ENCODE measurements around the gene SKAP1. TPM values are rescaled to one million over a fixed set of nuclear protein-coding genes. Genes with fewer than 3 reads are reported as not detected.
"Not testable (repeated sequence)": the region's sequence is repeated elsewhere in the genome, so short reads cannot be mapped to it uniquely, and the experiment has no call there.

SKAP1 gene
- polyA plus RNA-seq, 1 donor from 2014 or later: 11.5 TPM

DNA sequence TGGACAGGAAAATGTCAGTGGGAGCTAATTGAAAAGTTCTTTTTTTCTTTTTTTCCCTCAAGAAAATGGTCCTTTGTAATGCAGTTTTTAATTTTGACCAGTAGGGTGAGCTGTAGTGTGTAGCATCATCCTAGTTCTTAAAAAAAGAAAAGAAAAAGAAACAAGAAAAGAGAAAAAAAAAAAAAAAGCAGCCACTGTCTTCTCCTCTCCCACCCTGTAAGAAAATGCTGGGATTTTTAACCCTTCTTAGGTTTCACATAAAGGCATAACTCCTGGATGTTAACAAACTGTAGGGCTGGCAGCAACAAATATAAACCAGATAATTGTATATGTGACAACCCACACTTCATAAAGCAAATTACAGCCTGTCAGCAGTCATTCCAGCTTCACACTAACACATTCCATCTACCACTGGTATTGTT lies 78.1 kb downstream of the SKAP1 start:
- Mint-ChIP-seq H3K27ac (no peak overlapping the region), H3K4me1 (peaks cover 0 to 2% (median 0%) of the 10 kb centered on the region in 3 donors), H3K9me3 (peaks cover 0 to 2% (median 0%) of the 10 kb centered on the region in 3 donors), H3K4me3 (no peak overlapping the region), H3K27me3 (peaks cover 3% of the 10 kb centered on the region), H3K36me3 (no peaks in the 10 kb centered on the region)

DNA sequence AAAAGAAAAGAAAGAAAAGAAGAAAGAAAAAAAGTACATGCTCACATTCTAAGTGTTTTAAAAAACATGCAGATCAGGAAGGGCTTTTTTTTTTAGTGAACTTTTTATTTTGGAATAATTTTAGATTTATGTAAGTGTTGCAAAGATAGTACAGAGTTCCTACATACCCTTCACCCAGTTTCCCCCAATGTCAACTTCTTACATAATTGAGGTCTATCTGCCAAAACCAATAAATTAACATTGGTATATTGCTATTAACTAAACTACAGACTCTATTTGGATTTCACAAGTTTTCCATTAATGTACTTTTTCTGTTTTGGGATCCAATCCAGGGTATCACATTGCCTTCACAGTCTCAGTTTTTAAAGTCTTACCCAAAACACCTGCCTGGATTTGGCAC lies 81.7 kb downstream of the SKAP1 start:
- H3K27me3 Mint-ChIP-seq: peaks cover 3% of the 10 kb centered on the region
- H3K4me1 Mint-ChIP-seq: no peaks in the 10 kb centered on the region
- no peak overlapping the region for H3K27ac Mint-ChIP-seq
- no peak overlapping the region for H3K4me3 Mint-ChIP-seq
- no peaks in the 10 kb centered on the region for H3K36me3 Mint-ChIP-seq
- H3K9me3 Mint-ChIP-seq: peaks cover 0 to 2% (median 0%) of the 10 kb centered on the region in 3 donors

DNA sequence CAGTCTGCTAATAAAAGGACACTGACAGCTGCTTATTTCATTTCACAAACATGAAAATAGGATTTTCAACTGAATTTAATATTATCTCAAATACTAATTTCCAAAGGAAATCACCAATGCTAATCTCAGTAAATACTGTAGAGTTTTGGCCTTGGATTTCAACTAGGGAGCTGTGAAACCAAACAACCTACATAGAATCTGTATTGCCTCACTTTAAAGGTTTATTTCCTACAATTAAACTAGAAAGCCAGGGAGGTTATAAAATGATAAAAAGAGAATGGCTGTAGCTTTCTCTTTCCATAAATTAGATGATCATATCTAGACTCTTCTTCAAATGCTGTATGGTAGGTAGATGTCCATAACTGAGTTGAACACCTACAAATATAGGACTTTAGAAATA lies 82.8 kb downstream of the SKAP1 start:
- Mint-ChIP-seq H3K27ac (no peak overlapping the region), H3K27me3 (peaks cover 3% of the 10 kb centered on the region)

DNA sequence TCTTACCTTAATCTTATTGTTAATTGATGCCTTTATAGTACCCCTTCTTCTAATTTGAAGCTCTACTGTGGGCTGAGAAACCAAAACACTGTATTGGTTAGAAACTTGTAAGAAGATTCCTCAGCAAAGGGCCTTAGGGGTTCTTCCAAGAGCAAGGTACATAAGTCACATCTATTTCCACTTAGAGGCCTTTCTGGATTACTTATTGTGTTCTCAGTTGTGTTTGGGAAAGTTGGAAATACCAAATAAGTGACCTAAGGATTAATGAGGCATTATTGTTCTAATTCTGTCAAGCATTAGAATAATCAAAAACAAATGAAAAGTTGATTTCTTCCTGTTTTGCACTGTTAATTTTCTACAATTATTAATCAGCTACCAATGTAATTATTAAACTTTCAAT lies 85.8 kb downstream of the SKAP1 start:
- no peaks in the 10 kb centered on the region for H3K36me3 Mint-ChIP-seq
- H3K4me1 Mint-ChIP-seq: no peaks in the 10 kb centered on the region
- H3K9me3 Mint-ChIP-seq: peaks cover 0 to 2% (median 0%) of the 10 kb centered on the region in 3 donors
- no peak overlapping the region for H3K27ac Mint-ChIP-seq
- H3K27me3 Mint-ChIP-seq: peaks cover 3% of the 10 kb centered on the region
- no peak overlapping the region for H3K4me3 Mint-ChIP-seq

More for the DNA sequence above, 82.8 kb downstream of the SKAP1 start:
- Mint-ChIP-seq H3K36me3 (no peaks in the 10 kb centered on the region), H3K9me3 (peaks cover 0 to 2% (median 0%) of the 10 kb centered on the region in 3 donors), H3K4me1 (no peaks in the 10 kb centered on the region), H3K4me3 (no peak overlapping the region)

DNA sequence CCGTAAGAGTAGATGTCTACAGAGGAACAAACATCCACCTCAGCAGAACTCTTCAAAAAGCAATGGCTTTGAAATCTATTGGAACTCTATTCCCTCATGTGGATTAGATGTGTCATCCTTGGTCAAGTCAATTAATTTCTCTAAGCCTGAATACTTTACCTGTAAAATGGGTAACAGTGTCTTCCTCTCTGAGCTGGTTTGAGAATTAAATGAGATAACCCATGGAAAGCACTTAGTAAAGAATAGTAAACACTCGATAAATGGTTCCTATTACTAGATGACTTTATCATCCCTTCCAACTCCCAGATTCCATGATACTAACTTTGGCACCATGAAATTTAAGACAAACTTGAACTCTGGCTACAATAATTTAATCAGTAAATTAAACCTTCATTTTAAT lies 89.1 kb downstream of the SKAP1 start:
- H3K4me3 Mint-ChIP-seq: no peak overlapping the region
- no peak overlapping the region for H3K27ac Mint-ChIP-seq
- no peaks in the 10 kb centered on the region for H3K9me3 Mint-ChIP-seq
- peaks cover under 1% of the 10 kb centered on the region for H3K27me3 Mint-ChIP-seq
- no peaks in the 10 kb centered on the region for H3K4me1 Mint-ChIP-seq
- H3K36me3 Mint-ChIP-seq: no peaks in the 10 kb centered on the region

DNA sequence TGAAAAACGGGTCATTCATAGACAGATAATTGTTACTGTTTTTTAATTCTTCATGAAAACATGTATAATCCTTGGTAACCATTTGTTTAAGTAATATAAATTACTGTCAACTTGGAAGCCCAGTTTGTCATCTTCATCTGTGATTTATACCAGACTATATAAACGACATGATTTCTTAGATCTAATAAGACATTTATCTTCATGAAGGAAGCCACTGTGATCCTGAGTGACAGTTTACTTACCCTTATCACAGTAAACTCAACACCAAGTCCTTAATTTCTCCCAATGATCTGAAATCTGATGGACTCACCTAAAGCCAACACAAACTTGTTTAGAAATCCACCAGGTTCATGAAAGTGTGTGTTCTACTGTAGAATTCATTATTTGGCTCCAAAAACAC lies 91.3 kb downstream of the SKAP1 start:
- Mint-ChIP-seq H3K9me3 (no peaks in the 10 kb centered on the region), H3K36me3 (no peaks in the 10 kb centered on the region), H3K27ac (no peak overlapping the region), H3K4me3 (no peak overlapping the region), H3K27me3 (peaks cover 2% of the 10 kb centered on the region), H3K4me1 (no peaks in the 10 kb centered on the region)

DNA sequence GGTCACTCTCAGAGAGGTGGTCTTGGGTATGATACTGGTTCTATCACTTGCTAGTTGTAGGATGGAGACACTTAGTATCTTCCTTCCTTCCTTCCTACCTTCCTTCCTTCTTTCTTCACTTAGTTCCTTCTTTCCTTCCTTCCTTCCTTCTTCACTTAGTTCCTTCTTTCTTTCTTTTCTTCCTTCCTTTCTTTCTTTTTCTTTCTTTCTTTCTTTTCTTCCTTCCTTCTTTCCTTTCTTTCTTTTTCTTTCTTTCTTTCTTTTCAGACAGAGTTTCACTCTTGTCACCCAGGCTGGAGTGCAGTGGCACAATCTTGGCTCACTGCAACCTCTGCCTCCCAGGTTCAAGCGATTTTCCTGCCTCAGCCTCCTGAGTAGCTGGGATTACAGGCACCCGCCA lies 92.1 kb downstream of the SKAP1 start:
- not testable (repeated sequence) for H3K4me3 Mint-ChIP-seq, H3K4me1 Mint-ChIP-seq, H3K9me3 Mint-ChIP-seq, H3K27me3 Mint-ChIP-seq, H3K36me3 Mint-ChIP-seq, H3K27ac Mint-ChIP-seq

DNA sequence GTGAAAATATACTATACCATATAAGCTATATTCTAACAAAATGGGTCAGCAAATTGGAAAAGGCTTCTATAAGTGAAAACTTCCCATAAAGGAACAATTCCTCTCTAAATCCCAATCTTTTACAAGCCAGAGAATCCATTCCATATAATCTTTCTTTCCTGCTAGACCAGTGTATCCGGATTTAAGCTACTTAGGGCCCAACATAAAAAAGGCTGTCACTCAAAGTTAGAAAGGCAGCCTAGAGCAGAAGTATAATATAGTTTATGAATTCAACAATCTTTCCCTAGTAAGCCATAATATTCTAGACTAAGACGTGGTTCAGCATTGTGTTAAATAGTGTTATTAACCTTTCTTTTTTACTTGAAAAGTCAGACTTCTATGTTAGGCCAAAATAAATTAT lies 93.0 kb downstream of the SKAP1 start:
- H3K36me3 Mint-ChIP-seq: no peaks in the 10 kb centered on the region
- H3K4me3 Mint-ChIP-seq: no peak overlapping the region
- no peaks in the 10 kb centered on the region for H3K4me1 Mint-ChIP-seq
- H3K27ac Mint-ChIP-seq: no peak overlapping the region
- peaks cover 2% of the 10 kb centered on the region for H3K27me3 Mint-ChIP-seq
- H3K9me3 Mint-ChIP-seq: no peaks in the 10 kb centered on the region

DNA sequence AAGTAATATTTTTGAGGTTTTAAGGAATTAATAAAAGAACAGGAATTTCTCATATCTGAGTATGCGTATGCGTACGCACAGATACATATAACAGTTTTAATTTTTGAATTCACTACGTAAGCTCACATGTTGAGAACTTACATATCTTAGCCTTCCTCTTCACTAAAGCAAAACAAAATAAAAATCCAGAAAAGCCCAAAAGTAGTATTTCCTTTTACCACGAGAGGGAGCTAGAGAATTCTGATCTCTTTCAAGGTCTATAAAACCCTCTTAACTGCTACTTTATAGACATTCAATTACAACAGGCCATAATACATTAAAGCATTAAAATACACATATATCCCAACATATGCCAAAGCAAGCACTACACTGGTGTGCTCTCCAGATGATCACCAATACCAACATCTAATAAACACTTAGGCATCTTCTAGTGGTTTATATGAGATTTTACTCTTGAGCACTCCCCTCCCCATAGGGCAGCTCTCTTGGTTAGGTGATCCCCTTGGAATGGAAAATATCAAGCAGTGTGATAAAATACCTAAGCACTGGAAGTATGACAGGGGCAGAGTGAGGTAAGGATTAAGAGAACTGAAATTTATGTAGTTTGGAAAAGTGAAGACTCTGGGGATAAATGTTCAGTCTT lies 94.0 kb downstream of the SKAP1 start:
- Mint-ChIP-seq H3K4me1 (no peaks in the 10 kb centered on the region), H3K27ac (no peak overlapping the region)

DNA sequence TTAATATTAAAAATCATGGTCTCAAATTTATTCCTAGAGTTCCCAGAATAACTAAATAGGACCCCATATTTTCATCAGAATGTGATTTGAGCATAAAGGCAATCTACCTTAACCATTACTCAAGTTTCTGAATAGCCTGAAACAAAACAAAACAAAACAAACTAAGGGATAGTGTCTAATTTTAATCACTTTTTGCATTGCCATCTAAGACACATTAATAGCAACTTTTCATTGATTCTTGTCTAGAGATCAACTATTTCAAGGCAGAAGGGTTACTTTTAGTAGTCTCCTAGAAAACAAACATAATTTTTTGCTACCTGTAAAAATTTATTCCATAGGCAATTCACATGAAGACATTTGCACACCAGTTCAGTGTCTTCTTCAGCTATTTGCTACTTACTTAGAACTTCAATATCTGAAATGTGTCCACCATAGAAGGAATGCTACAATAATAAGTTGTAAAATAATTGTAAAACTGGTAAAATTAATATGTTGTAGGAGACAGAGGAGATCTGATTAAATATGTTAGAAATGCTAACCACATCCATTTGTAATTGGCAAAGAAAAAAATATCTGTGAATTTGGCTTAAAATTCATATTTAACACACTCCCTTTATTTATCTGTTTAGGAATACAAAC lies 94.7 kb downstream of the SKAP1 start:
- Mint-ChIP-seq H3K36me3 (no peaks in the 10 kb centered on the region), H3K27me3 (peaks cover 2% of the 10 kb centered on the region), H3K4me1 (no peaks in the 10 kb centered on the region), H3K27ac (no peak overlapping the region), H3K4me3 (no peak overlapping the region), H3K9me3 (no peaks in the 10 kb centered on the region)

More for the DNA sequence above, 94.0 kb downstream of the SKAP1 start:
- Mint-ChIP-seq H3K36me3 (no peaks in the 10 kb centered on the region), H3K27me3 (peaks cover 2% of the 10 kb centered on the region), H3K4me3 (no peak overlapping the region), H3K9me3 (no peaks in the 10 kb centered on the region)

DNA sequence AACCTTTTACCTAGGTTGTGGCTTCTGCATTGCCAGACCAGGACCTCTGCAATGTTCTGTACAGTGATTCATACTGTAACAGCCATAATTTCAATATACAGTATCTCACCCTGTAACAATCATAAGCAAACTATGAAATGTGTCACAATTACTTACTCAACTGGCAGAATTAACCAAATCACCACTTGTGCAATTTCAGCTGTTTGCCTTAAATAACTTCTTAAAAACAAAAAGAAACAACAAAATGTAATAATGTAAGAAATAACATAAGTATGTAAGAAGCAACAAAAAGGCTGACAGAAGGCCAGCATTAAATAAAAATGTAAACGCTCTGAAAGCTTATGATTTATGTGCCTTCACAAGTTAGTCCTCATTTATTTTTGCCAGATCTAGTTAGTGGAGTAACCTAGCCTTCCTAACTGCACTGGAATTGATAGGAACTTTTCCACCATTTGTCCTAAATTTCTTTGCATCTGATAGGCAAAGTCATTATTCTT lies 96.9 kb downstream of the SKAP1 start:
- Mint-ChIP-seq H3K4me3 (no peak overlapping the region), H3K27me3 (peaks cover 3% of the 10 kb centered on the region), H3K9me3 (no peaks in the 10 kb centered on the region), H3K4me1 (no peaks in the 10 kb centered on the region), H3K36me3 (no peaks in the 10 kb centered on the region), H3K27ac (no peak overlapping the region)

DNA sequence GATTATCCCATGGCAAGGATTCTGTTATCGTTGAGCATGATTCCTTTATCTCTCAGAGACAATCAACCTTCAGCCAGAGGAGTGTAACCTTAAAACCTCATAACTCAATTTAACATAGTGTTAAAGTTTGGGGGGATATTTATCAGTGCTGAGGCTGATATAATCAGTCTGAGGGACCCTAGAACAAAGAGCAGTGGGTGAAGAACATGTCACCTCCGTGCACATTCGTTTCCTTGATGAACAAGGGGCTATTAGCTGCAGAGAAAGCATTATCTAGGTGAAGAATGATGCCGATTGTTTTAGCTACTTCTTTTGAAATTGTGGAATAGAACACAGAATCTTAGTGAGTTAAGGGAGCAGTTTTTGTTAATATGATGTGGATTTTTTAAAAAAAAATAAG lies 99.1 kb downstream of the SKAP1 start:
- Mint-ChIP-seq H3K9me3 (no peaks in the 10 kb centered on the region), H3K4me3 (no peak overlapping the region), H3K27me3 (peaks cover 3% of the 10 kb centered on the region), H3K36me3 (no peaks in the 10 kb centered on the region), H3K27ac (no peak overlapping the region), H3K4me1 (no peaks in the 10 kb centered on the region)

DNA sequence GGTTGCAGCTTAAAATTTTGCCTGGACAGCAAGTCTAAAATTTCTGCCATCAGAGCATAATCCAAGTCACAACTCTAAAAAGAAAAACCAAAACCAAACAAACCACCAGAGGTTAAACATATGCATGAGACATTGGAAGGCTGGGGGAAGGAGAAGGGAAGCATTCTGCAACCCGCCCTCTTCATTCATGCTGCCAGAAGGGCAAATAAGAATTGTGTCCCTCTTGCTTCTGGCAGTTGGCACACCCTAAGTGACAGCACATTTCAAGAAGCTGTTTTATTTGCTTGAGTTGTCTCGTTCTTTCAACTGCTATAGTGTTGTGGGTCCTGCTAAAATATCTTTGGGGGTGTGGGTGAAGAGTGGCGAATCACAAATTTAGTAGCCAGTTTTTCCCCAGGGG lies 99.6 kb downstream of the SKAP1 start:
- no peak overlapping the region for H3K27ac Mint-ChIP-seq
- peaks cover 2% of the 10 kb centered on the region for H3K27me3 Mint-ChIP-seq
- no peaks in the 10 kb centered on the region for H3K36me3 Mint-ChIP-seq
- no peak overlapping the region for H3K4me3 Mint-ChIP-seq
- H3K9me3 Mint-ChIP-seq: no peaks in the 10 kb centered on the region
- no peaks in the 10 kb centered on the region for H3K4me1 Mint-ChIP-seq

DNA sequence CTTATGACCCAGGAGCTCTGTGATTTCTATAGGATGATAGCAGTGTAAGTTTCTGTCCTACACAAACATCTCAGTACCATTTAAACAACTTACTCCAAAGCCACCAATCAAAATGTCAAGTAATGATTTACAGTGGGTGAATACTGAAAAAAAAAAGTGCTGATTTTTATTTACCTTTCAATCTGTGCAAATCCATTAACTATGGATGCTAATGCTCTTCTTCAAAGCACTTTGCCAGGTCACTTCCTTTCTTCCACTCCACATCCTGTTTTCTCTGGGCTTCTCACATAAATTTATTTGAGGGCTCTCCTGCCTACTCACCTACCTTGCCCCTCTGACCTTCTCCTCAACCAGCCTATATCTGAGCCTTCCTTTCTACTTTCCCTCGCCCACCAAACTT lies 101.6 kb downstream of the SKAP1 start:
- H3K27ac Mint-ChIP-seq: no peak overlapping the region
- H3K4me1 Mint-ChIP-seq: no peaks in the 10 kb centered on the region
- no peaks in the 10 kb centered on the region for H3K9me3 Mint-ChIP-seq
- no peaks in the 10 kb centered on the region for H3K36me3 Mint-ChIP-seq
- H3K4me3 Mint-ChIP-seq: no peak overlapping the region
- H3K27me3 Mint-ChIP-seq: peaks cover 2% of the 10 kb centered on the region

DNA sequence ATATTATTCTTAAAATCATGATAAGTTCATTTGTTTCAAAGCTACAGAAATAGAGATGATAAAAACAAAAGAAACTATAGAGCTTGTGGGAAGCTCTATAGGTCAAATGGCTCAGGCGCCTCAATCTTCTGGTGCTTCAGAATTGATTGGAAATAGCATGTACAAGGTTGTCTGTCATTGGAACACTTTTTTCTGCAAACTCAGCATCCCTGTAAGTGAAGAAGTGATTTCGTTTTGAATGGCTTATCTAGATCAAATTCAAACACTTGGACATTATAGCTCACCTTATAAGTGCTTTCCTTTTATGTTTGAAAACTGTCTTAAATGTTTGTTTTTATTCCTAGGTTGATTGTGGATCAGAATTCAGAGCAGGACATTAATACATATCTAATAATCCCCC lies 103.7 kb downstream of the SKAP1 start:
- Mint-ChIP-seq H3K36me3 (no peaks in the 10 kb centered on the region), H3K4me1 (peaks cover 0 to 2% (median 0%) of the 10 kb centered on the region in 3 donors), H3K9me3 (no peaks in the 10 kb centered on the region), H3K4me3 (no peak overlapping the region), H3K27me3 (peaks cover 2% of the 10 kb centered on the region), H3K27ac (no peak overlapping the region)

DNA sequence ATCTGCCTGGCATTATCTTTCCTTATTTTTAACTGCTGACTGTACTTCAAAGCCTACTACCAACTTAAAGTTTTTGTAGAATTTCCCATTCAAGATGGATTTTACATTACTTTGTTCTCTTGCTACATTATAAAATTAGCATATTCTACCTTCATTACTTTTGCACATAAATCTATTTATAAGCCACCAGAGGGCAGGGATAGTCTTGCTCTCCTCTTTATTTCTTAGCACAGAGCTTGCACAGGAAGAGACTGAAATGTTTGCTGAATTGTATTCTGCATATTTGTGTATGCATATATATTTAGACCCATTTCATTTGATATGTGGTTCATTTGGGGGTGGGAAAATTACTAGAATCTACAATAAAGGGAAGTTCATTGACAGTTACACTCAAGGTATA lies 108.0 kb downstream of the SKAP1 start:
- Mint-ChIP-seq H3K9me3 (no peaks in the 10 kb centered on the region), H3K27me3 (no peaks in the 10 kb centered on the region), H3K4me3 (no peak overlapping the region), H3K27ac (no peak overlapping the region), H3K4me1 (peaks cover 0 to 2% (median 0%) of the 10 kb centered on the region in 3 donors), H3K36me3 (no peaks in the 10 kb centered on the region)
